GOT3 (cell line): ENCODE measurements around the gene SENP6.
"Not testable (repeated sequence)": the region's sequence is repeated elsewhere in the genome, so short reads cannot be mapped to it uniquely, and the experiment has no call there.

Experiments
- DNase-seq: peaks from one replicate; lab custom pipeline; 2025; ENCODE audit warnings: mixed read lengths; lab: John Stamatoyannopoulos, UW

The SENP6 gene, protein sequence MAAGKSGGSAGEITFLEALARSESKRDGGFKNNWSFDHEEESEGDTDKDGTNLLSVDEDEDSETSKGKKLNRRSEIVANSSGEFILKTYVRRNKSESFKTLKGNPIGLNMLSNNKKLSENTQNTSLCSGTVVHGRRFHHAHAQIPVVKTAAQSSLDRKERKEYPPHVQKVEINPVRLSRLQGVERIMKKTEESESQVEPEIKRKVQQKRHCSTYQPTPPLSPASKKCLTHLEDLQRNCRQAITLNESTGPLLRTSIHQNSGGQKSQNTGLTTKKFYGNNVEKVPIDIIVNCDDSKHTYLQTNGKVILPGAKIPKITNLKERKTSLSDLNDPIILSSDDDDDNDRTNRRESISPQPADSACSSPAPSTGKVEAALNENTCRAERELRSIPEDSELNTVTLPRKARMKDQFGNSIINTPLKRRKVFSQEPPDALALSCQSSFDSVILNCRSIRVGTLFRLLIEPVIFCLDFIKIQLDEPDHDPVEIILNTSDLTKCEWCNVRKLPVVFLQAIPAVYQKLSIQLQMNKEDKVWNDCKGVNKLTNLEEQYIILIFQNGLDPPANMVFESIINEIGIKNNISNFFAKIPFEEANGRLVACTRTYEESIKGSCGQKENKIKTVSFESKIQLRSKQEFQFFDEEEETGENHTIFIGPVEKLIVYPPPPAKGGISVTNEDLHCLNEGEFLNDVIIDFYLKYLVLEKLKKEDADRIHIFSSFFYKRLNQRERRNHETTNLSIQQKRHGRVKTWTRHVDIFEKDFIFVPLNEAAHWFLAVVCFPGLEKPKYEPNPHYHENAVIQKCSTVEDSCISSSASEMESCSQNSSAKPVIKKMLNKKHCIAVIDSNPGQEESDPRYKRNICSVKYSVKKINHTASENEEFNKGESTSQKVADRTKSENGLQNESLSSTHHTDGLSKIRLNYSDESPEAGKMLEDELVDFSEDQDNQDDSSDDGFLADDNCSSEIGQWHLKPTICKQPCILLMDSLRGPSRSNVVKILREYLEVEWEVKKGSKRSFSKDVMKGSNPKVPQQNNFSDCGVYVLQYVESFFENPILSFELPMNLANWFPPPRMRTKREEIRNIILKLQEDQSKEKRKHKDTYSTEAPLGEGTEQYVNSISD

DNA sequence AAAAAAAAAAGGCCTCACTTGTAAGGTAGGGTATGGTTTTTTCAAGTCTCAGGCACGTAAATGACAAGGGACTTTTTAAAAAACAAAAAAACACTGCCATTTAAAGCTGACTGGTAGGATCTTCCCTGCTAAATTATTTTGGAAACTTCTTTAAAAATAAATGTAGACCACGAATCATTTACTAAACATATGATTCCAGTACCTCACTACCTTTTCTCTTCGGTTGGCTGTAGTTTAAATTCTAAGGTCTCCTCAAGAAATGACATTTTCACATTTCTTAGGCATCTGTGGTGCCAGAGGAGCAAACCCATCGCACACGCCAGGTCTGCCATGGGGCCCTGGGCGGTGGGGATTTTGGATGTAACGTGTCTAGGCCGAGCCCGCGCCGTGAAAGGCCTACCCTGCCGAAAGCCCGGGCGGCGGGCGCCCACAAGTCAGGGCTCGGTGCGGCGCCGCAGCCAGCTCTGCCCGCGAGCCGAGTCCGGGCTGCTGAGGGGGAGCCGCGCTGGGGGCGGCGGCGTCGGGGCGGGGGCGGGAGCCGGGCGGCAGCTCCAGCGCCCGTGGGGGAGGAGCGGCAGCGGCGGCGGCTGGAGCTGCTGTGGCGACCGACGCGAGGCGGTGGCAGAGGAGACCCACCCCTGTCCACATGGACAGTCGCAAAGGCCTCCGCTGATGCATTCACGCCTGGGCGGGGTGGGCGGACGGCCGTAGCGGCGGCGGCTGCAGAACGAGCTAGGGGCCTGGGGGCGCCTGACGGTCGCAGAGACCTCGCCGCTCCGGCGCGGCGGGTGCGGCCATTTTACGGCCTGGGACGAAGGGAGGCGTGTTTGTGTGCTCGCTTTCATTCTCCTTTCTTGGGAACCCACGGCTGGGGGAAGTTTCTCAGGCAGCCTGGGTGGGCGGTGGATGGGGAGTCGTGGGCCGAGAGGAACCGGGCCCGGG lies at the start of gene SENP6:
TSS of gene SENP6 (plus strand) at position 577 of the 942 bp plus-strand sequence. CDS start 645 bp downstream, outside the sequence.
- peak; percentile 59 for DNase-seq

DNA sequence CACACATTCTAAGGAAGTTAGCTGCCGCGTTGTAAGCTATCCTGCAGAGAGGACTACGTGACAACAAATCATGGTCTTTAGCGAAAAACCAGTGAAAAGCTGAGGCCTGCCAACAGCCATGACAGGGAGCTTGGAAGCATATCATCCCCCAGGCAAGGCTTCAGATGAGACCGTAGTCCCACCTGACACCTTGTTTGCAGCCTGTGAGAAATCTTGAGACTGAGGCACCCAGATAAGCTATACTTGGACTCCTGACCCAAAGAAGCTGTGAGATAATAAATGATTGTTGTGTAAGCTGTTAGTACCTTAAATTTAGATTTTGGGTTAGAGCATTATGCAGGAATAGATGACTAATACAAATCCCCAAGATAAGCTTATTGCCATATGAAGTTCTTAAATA lies 45.4 kb upstream of the SENP6 start:
- no peak for DNase-seq

DNA sequence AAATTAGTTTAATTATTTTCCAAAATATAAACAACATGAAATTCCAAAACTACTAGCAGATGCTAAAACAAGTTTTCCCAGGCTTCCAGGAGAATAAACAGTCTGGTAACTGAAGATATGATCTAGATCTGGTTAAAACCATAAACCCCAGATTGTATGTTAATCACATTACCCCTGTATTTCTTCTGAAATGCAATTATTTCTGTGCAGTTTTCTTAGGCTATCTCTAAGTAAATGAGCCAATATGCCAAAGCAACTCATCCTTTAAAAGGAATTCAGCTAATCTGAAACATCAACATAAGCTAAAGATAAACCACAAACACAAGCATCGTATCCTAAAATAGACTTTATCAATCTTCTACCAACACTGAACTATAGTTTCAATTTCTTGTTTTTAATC lies 44.6 kb upstream of the SENP6 start:
- DNase-seq, result no peak

DNA sequence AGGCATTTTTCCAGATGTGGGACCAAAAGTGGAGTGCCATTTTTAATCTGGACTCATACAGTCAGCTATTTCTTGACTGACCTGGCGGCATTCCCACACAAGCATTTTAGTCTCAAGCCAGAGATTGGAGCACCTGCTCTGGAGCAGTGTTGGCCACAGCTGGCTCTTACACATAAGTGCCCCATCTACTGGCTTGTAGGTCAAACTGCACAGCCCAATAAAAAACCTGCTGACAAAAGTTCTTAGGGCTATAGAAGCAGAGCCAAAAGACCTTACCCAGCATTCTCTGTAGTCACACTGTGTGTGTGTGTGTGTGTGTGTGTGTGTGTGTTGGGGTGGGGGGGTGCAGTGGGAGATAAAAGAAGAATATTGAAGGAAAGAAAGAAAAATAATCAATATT lies 38.6 kb upstream of the SENP6 start:
- no peak for DNase-seq

DNA sequence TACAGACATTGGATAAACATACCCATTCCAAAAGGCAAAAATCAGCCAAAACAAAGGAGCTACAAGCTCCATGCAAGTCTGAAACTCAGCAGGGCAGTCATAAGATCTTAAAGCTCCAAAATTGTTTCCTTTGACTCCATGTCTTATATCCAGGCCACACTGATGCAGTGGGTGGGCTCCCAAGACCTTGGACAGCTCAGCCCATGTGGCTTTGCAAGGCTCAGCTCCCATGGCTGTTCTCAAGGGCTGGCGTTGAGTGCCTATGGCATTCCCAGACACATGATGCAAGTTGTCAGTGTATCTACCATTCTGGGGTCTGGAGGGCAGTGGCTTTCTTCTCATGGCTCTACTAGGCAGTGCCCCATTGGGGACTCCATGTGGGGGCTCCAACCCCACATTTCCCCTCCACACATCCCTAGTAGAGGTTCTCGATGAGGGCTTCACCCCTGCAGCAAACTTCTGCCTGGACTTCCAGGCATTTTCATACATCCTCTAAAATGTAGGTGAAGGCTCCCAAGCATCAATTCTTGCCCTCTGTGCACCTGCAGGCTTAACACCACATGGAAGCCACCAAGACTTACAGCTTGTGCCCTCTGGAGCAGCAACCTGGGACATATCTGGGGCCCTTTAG lies 35.4 kb upstream of the SENP6 start:
- DNase-seq, result no peak

DNA sequence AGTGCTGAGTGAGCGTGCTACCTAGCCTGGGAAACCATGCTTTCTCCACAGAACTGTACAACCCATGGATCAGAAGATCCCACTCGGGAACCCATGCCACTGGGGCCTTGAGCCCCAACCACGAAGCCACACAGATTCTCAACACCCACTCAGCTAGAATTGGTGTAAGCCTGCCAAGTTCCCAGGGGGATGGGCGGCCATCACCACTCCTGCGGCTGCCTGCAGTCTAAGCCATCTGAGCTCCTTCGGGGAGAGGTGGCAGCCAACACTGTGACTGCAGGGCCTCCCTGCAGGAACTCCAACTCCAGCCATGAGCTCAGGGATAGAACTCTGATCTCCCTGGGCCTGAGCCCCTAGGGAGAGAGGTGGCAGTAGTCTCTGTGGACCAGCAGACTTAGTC lies 33.6 kb upstream of the SENP6 start:
- no peak for DNase-seq

DNA sequence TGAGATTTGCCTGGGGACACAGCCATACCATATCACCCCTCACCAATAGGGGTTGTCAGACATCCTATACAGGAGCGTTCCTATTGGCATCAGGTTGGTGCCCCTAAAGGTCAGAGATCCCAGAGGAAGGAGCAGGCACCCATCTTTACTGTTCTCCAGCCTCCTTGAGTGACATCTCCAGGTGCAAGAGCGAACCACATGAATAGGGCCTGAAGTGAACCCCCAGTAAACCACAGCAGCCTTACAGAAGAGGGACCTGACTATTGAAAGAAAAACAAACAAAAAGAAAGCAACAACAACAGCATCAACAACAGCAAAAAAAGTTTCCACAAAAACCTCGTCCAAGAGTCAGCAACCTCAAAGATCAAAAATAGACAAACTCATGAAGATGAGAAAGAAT lies 32.7 kb upstream of the SENP6 start:
- DNase-seq, result no peak

DNA sequence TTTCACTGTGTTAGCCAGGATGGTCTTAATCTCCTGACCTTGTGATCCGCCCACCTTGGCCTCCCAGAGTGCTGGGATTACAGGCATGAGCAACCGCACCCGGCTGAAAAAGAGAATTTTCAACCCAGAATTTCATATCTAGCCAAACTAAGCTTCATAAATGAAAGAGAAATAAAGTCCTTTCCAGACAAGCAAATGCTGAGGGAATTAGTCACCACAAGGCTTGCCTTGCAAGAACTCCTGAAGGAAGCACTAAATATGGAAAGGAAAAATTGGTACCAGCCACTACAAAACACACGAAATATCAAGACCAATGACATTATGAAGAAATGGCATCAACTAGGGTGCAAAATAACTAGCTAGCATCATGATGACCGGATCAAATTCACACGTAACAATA lies 31.0 kb upstream of the SENP6 start:
- not testable (repeated sequence) for DNase-seq

DNA sequence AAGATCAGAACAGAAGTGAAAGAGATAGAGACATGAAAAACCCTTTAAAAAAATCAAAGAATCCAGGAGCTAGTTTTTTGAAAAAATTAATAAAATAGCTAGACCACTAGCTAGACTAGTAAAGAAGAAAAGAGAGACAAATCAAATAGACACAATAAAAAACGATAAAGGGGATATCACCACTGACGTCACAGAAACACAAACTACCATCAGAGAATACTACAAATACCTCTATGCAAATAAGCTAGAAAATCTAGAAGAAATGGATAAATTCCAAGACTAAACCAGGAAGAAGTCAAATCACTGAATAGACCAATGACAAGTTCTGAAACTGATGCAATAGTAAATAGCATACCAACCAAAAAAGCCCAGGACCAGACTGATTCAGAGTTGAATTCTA lies 29.6 kb upstream of the SENP6 start:
- DNase-seq, result no peak

DNA sequence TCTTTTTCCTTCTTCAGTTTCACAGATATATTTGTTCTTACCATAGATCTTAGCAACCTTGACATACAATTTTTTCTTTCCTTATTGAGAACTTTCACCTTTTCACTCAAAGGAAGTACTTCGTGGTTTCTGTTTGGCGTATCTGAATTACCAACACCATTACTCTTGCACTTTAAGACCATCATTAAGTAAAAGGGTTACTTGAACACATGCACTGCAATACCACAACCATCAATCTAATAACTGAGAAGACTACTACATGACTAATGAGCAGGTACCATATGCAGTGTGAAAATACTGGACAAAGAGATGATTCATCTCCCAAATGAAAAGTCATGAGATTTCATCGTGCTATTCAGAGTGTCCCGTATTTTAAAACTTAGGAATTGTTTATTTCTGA lies 21.7 kb upstream of the SENP6 start:
- DNase-seq, result no peak

DNA sequence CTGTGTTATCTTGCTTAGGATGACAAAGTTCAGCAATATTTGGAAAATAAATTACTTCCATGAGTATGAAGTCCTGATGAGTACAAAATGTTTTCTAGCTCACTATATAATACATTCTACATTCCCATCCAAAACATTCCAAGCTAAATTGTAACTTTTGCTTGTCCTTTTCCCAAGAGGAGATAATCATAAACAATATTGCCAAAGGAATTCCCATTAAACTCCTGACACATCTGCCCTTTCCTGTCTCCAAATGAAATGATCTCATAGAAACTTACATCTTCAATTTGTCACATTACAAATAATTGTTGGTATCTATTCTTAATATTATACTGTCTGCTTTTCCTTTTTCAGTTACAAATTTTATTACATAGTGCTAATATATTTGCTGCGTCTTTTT lies 20.4 kb upstream of the SENP6 start:
- no peak for DNase-seq

DNA sequence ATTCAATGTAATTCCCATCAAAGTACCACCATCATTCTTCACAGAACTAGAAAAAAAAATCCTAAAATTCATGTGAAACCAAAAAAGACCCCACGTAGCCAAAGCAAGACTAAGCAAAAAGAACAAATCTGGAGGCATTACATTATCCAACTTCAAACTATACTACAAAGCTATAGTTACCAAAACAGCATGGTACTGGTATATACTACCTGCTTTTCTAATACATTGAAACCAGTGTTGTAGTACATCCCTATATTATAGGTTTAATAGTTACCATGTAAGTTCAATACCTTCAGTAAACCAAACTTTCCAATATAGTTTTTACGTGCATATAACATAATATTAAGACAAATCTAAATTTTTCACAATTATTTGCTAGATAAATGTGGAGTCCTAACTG lies 17.1 kb upstream of the SENP6 start:
- not testable (repeated sequence) for DNase-seq

DNA sequence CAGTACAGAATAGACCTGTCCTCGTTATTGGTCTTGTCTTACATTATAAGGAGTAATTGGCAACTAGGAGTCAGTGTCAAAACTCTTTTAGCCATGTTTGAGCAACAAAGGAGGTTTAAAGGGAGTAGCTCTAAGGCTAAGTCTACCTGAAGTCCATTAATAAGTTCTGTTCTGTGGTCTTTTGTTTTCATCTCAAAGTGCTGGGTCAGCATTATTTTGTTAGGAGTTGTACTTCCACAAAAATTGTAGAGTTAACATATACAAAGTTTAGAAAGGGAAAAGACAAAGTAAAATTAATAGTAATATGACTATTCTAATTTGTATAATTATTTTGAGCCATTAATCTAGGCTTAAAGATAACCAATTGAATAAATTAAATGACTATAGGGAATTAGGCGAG lies 12.7 kb upstream of the SENP6 start:
- no peak for DNase-seq

DNA sequence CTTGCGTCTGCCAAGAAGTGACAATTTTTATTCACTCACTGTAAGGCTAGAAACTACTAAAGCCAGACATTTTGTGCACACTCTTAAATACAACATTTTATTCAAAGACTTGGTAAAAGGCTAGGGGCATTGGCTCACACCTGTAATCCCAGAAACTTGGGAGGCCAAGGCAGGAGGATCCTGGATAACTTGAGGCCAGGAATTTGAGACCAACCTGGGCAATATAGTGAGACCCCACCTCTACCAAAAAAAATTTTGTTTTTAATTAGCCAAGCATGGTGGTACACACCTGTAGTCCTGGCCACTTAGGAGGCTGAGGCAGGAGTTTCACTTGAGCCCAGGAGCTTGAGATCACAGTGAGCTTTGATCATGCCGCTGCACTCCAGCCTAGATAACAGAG lies 11.3 kb upstream of the SENP6 start:
- DNase-seq, result no peak

DNA sequence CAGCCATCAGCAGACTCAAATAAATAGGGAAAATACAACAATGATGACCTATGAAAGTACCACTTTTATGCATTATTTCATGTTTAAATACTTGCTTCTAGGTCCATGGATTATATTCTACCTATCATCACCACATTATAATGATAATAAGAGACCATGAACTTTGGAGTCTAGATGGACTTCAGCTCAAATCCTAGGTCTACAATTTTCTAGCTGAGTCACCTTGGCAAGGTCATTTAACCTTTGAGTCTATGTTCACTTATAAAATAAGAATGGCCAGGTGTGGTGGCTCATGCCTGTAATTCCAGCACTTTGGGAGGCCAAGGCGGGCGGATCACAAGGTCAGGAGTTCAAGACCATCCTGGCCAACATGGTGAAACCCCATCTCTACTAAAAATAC lies 5.3 kb upstream of the SENP6 start:
- DNase-seq, result not testable (repeated sequence)

DNA sequence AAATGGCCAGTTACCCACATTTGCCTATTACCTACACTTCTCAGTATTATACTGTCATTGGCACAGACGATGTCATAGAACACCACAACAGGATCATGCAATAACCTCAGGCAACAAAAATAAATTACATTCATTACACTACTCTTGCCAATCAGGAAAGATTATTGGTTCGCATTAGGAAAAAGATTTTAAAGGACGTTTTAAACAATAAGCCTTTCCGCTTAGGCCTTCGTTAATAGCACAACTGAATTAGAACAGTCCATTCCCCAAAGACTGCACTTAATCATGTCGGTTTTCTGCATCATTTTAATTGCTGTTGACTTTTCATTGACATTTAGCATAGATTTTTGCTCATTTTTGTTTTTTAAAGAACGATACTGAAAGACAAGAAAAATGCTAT lies 912 bp upstream of the SENP6 start:
- DNase-seq, result no peak

DNA sequence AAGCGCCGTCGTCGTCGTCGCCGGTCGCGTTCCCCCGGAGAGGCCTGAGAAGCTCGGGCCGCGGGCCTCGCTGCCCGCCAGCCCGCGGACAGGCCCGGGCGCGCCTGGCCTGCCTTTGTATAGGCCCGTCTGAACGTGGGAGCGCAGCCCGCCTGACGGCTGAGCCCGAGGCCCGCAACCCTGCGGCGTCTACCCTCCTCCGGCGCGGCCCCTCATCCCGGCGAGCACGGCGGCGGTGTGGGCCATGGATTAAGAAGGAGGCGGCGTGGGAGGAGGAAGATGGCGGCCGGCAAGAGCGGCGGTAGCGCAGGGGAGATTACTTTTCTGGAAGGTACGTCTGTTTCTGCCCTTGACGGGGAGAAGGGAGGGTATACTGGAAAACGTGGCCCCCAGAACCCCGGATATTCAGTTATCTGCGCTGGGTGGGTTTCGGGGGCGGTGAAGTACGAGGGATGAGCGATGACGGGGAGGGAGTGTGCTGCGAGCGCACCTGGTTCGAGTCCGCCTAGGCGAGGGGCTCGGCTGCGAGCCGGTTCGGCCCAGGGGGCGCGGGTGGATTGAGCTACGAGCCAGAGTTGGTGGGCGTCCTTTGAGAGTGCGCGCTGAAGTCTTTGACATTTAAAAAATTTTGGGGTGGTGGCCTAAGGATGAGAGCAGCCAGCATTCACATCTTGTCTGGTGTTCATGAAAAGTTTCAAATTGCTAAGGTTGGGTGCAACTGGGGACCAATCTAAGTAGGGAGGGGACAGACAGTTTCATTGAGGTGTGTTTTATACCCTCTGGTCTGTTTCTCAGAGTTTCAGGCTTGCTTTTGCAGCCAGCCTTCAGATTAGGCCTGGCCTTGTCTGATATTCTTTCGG lies 796 bp downstream of the SENP6 start:
- DNase-seq, result no peak

DNA sequence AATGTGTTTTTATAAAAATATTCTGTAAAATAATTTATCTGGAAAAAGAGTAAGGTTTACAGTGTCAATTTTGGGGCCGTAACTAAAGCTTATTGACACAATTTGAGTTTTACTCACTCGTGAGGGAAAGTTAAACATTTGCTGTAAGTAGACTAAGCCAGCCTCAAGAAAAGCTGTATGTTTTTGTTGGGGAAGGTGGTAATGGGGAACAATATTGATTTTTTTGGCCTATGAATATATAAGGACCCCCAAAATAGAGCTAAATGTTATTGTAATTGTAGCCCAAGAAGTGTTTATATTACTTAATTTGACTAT lies 1.4 kb downstream of the SENP6 start:
- no peak for DNase-seq

DNA sequence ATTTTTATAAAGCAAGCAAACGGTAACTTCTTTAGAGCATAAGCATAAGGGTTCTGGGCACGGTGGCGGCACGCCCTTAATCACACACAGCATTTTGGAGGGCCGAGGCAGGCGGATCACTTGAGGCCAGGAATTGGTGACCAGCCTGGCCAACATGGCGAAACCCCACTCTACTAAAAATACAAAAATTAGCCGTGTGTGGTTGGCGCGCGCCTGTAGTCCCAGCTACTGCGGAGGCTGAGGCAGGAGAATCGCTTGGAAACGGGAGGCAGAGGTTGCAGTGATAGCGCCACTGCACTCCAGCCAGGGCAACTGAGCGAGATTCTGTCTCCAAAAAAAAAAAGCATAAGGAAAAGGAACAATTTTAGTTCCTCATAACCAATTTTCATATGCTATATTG lies 2.6 kb downstream of the SENP6 start:
- DNase-seq, result no peak

DNA sequence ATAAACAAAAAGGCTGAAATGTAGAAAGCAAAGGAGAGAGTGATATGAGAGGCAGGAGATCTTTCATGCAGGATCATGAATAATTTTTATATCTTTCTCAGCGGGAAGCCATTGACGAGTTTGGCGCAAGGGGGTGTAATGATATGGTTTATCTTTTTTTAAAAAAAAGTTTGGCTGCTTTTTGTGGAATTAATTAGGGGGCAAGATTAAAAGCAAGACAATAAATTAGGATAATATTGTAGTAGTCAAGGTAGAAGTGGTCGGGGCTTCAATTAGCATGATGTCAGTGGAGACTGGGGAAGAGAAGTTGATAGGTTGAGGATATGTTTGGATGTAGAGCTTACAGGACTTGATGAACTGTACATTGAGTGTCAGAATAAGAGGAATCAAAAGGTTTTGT lies 4.0 kb downstream of the SENP6 start:
- DNase-seq, result no peak
